Measurements from ENCODE around the gene FBXL4. TPM values are rescaled to one million over a fixed set of nuclear protein-coding genes. Genes with fewer than 3 reads are reported as not detected.

Gene FBXL4
- total RNA-seq, 1 donor from 2014 or later = 15.3 TPM

DNA sequence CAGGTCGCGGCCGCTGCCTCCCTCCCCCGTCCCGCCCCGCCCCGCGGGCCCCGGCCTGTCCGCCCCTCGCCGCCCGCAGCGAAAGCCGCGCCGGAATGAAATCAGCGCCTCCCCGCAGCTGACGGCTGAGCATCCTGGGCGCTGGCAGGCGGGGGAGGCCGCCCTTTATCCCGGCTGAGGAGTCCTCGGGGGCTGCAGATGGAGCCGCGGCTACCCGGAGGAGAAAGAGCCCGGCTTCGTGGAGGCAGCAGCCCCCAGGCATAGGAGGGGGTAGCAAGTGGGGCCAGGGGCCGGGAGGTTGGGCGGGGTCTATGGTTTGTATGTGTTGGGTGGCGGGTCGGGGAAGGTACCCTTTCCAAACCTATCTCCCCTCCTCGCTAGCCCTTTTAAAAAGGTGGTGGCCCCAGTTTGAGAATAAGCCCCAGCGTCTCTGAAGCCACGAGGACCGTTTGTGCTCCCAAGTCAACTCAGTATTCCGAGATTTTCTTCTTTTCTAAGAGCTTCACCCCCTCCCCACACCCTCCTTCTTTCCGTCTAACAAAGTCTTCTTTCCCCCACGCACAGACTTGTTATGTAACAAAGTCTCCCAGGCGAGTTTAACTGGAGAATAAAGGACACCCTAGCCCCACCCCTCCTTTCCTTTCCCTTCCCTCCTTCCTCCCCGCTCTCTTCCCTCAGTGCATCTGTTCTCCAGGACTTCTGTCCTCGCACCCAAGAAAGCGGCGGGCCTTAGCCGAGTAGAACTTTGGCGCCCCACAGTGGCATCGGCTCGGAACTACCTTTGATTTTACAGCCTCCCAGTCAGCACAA lies 102.3 kb downstream of the FBXL4 start:
- DNase-seq (ENCODE audit: low spot score) = peak; percentile 92
- peaks cover 27% of the 10 kb centered on the region for H3K27me3 Mint-ChIP-seq (ENCODE audit: unreplicated experiment)
- no peak overlapping the region for H3K27ac Mint-ChIP-seq (ENCODE audit: unreplicated experiment)
- H3K4me1 Mint-ChIP-seq (ENCODE audit: unreplicated experiment) = peaks cover 42% of the 10 kb centered on the region
- no peaks in the 10 kb centered on the region for H3K9me3 Mint-ChIP-seq (ENCODE audit: unreplicated experiment)
- H3K4me3 Mint-ChIP-seq (ENCODE audit: unreplicated experiment) = peak overlapping the region; percentile 74
- no peaks in the 10 kb centered on the region for H3K36me3 Mint-ChIP-seq (ENCODE audit: low read depth, unreplicated experiment)
- TF ChIP-seq, protein P1, sequence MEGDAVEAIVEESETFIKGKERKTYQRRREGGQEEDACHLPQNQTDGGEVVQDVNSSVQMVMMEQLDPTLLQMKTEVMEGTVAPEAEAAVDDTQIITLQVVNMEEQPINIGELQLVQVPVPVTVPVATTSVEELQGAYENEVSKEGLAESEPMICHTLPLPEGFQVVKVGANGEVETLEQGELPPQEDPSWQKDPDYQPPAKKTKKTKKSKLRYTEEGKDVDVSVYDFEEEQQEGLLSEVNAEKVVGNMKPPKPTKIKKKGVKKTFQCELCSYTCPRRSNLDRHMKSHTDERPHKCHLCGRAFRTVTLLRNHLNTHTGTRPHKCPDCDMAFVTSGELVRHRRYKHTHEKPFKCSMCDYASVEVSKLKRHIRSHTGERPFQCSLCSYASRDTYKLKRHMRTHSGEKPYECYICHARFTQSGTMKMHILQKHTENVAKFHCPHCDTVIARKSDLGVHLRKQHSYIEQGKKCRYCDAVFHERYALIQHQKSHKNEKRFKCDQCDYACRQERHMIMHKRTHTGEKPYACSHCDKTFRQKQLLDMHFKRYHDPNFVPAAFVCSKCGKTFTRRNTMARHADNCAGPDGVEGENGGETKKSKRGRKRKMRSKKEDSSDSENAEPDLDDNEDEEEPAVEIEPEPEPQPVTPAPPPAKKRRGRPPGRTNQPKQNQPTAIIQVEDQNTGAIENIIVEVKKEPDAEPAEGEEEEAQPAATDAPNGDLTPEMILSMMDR (IDR thresholded peaks at IDR 0.05; ENCODE audit: unreplicated experiment) = peak; percentile 80

- Mint-ChIP-seq H3K36me3 (ENCODE audit: low read depth, unreplicated experiment) (no peaks in the 10 kb centered on the region), H3K9me3 (ENCODE audit: unreplicated experiment) (no peaks in the 10 kb centered on the region), H3K27ac (ENCODE audit: unreplicated experiment) (peak overlapping the region; percentile 57), H3K27me3 (ENCODE audit: unreplicated experiment) (peaks cover 28% of the 10 kb centered on the region), H3K4me3 (ENCODE audit: unreplicated experiment) (peak overlapping the region; percentile 65), H3K4me1 (ENCODE audit: unreplicated experiment) (peaks cover 47% of the 10 kb centered on the region)
- peak; percentile 33 for DNase-seq (ENCODE audit: low spot score)
- TF ChIP-seq, protein P1 (IDR thresholded peaks at IDR 0.05; ENCODE audit: unreplicated experiment) = no peak
These were observed 103.2 kb downstream of the FBXL4 start for GRCh38 chr6:98844244-98845210.

GRCh38 chr6:98843271-98844243 lies 104.2 kb downstream of the FBXL4 start:
- TF ChIP-seq, protein P1 (IDR thresholded peaks at IDR 0.05; ENCODE audit: unreplicated experiment) = no peak
- Mint-ChIP-seq H3K9me3 (ENCODE audit: unreplicated experiment) (no peaks in the 10 kb centered on the region), H3K27me3 (ENCODE audit: unreplicated experiment) (peaks cover 24% of the 10 kb centered on the region), H3K36me3 (ENCODE audit: low read depth, unreplicated experiment) (no peaks in the 10 kb centered on the region), H3K27ac (ENCODE audit: unreplicated experiment) (no peak overlapping the region), H3K4me3 (ENCODE audit: unreplicated experiment) (peak overlapping the region; percentile 65), H3K4me1 (ENCODE audit: unreplicated experiment) (peaks cover 40% of the 10 kb centered on the region)
- peak; percentile 26 for DNase-seq (ENCODE audit: low spot score)

- TF ChIP-seq, protein P1 (IDR thresholded peaks at IDR 0.05; ENCODE audit: unreplicated experiment) = no peak
- no peak overlapping the region for H3K4me3 Mint-ChIP-seq (ENCODE audit: unreplicated experiment)
- no peaks in the 10 kb centered on the region for H3K9me3 Mint-ChIP-seq (ENCODE audit: unreplicated experiment)
- peaks cover 22% of the 10 kb centered on the region for H3K27me3 Mint-ChIP-seq (ENCODE audit: unreplicated experiment)
- no peak overlapping the region for H3K27ac Mint-ChIP-seq (ENCODE audit: unreplicated experiment)
- DNase-seq (ENCODE audit: low spot score) = peak; percentile 56
- peaks cover 37% of the 10 kb centered on the region for H3K4me1 Mint-ChIP-seq (ENCODE audit: unreplicated experiment)
- no peaks in the 10 kb centered on the region for H3K36me3 Mint-ChIP-seq (ENCODE audit: low read depth, unreplicated experiment)
These were observed 105.2 kb downstream of the FBXL4 start for GRCh38 chr6:98842342-98843180.
